Psoas muscle (tissue), 8 donors: ENCODE data around the gene LMCD1. TPM values are rescaled to one million over a fixed set of nuclear protein-coding genes. Genes with fewer than 3 reads are reported as not detected.
A peak's percentile ranks its signal among the peaks of the same experiment; 100 is the strongest.

Source experiments
- ATAC-seq, 4 donors: fragments of 200-7000 bp; cut with Tn5 transposase; one replicate each; pipeline ENCODE4 v1.9.1; 2020; ENCODE audit warnings: moderate library complexity in 3 of 4, mild to moderate bottlenecking in 2 of 4
- DNase-seq, 2 donors: peaks; one replicate each; pipeline ENCODE4 v3.0.0-alpha.2; 2020
- H3K27ac ChIP-seq: fragments of 200-600 bp; one replicate; pipeline ENCODE4 v1.8.0; 2022
- H3K27me3 ChIP-seq, 3 donors: fragments of 200-600 bp in 1 of 3; one replicate each; pipeline versions ENCODE4 v1.6.1 to v1.8.0; 2013 to 2022; ENCODE audit warnings: low read length in 2 of 3, mild to moderate bottlenecking in 2 of 3, moderate library complexity in 1 of 3; ENCODE audit not compliant: insufficient read depth in 3 of 3
- H3K36me3 ChIP-seq, 2 donors: fragments of 200-600 bp in 1 of 2; one replicate each; pipeline versions ENCODE4 v1.6.1 to v1.8.0; 2013 to 2022; ENCODE audit warnings: low read depth in 1 of 2, mild to moderate bottlenecking in 1 of 2, moderate library complexity in 1 of 2; ENCODE audit not compliant: insufficient read depth in 1 of 2
- H3K4me1 ChIP-seq: fragments of 200-600 bp; one replicate; pipeline ENCODE4 v1.8.0; 2022
- H3K4me3 ChIP-seq: fragments of 200-600 bp; one replicate; pipeline ENCODE4 v1.8.0; 2022; ENCODE audit warnings: mild to moderate bottlenecking
- H3K9me3 ChIP-seq: fragments of 200-600 bp; one replicate; pipeline ENCODE4 v1.8.0; 2022
- CTCF ChIP-seq: fragments of 200-600 bp; IDR thresholded peaks from one replicate; pipeline ENCODE4 v1.8.0; 2022; ENCODE audit warnings: antibody characterized with exemption
- WGBS, 3 donors: extraction: QIAGEN DNeasy Blood & Tissue Kit; methylation state at CpG; one replicate each; pipeline versions ENCODE4 v1.1.6 to v1.1.7; 2013; 5-methylcytosine and 5-hydroxymethylcytosine counted together
- intact Hi-C, 2 donors: fragments of 100-400 bp; cut with DNase I; formaldehyde crosslinking; loops; one replicate each; pipeline versions ENCODE4 v1.11.0 to v1.14.2; 2022
- polyA plus RNA-seq, 3 donors: library from polyadenylated mRNA; stranded (reverse); fragments of 200-250 nt; gene quantifications; one replicate each; pipeline ENCODE4 v1.2.3, GENCODE V29; 2013
- total RNA-seq, 4 donors: library from RNA; stranded (reverse); fragmentation: NEBNext Ultra II Directional in 2 of 4; extraction: Animal tissue kit (Norgen Biotek cat#: 25700) in 2 of 4; gene quantifications; one replicate each; pipeline versions ENCODE4 v1.2.1 to v1.2.4, GENCODE V29; 2021 to 2023
- donor health status: healthy with polysubstance abuse.
- donor health status: DM: no; HTN: no; CAD: no; lungs with moderate emphysema.
- donor health status: Bipolar disorder and iron deficiency.
- donor health status: healthy.
- donor health status: DM: yes; HTN: yes; CAD: no.
- donor health status: DM: no; HTN: no; CAD: no.
- donor health status: DM: no; HTN: no; CAD: no.
- donor health status: DM: yes; HTN: yes; CAD: no.

Gene LMCD1
- total and polyA plus RNA-seq, 7 donors, result 83.0 to 1,120 (median 411) TPM

DNA sequence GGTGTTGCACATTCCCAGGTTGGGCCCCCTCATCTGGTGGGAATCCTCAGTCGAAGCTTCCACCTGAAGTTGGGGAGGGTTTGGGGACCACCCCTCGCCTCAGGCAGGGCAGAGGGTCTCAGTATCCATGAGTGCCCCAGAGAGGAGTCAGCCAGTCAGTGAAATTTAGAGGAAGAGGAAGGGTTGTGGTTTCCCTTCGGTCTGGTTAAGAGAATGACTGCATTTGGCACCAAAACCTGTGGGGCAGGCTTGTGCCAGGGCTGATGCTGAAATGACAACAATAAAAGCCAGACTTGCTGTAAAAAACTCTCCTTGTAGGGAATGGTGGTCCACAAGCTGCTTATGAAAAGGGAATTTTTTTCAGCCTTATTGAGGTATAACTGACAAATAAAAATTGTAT lies 22.6 kb downstream of the LMCD1 start:
- DNase-seq, result no peak
- Histone ChIP-seq H3K4me3 (no peak overlapping the region), H3K27ac (peak overlapping the region; percentile 71), H3K4me1 (peaks cover 57% of the 10 kb centered on the region), H3K36me3 (peaks cover 0 to 42% of the 10 kb centered on the region in 2 donors), H3K27me3 (no peaks in the 10 kb centered on the region), H3K9me3 (no peaks in the 10 kb centered on the region)
- ATAC-seq, result peak in 1 of 4 donors; percentile 6
- intact Hi-C loops, result no loop called here
- no peak for TF ChIP-seq CTCF
- 52 to 59% (median 59%) methylated on average over 3 of the region's 3 CpGs for WGBS, 3 donors

DNA sequence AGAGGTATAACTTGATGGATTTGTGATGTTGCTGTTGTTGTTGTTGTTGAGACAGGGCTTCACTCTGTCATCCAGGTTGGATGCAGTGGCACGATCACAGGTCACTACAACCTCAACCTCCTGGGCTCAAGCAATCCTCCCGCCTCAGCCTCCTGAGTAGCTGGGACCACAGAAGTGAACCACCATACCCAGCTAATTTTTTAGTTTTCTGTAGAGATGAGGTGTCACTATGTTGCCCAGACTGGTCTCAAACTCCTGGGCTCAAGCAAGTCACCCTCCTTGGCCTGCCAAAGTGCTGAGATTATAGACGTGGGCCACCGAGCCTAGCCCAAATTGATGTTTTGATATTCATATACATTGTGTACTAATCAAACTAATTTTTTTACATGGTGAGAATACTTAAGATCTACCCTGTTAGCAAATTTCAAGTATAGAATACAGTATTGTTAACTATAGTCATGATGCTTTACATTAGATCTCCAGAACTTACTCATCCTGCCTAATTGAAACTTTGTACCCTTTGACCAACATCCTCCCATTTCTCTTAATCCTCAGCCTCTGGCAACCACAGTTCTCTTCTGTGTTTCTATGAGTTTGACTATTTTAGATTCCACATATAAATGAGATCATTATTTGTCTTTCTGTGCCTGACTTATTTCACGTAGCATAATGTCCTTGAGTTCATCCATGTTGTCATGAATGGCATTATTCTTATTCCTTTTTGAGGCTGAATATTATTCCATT lies 23.2 kb downstream of the LMCD1 start:
- Histone ChIP-seq H3K27me3 (no peaks in the 10 kb centered on the region), H3K4me3 (no peak overlapping the region), H3K9me3 (no peaks in the 10 kb centered on the region), H3K27ac (peak overlapping the region; percentile 71), H3K36me3 (peaks cover 0 to 44% of the 10 kb centered on the region in 2 donors), H3K4me1 (peaks cover 57% of the 10 kb centered on the region)
- 62 to 87% (median 86%) methylated on average over 5 of the region's 5 CpGs for WGBS, 3 donors
- TF ChIP-seq CTCF, result no peak
- intact Hi-C loops, result no loop called here
- no peak for ATAC-seq
- no peak for DNase-seq

- intact Hi-C loops, result no loop called here
- no peak for ATAC-seq
- Histone ChIP-seq H3K9me3 (no peaks in the 10 kb centered on the region), H3K4me3 (no peak overlapping the region), H3K27ac (peak overlapping the region; percentile 71), H3K4me1 (peaks cover 57% of the 10 kb centered on the region), H3K27me3 (no peaks in the 10 kb centered on the region), H3K36me3 (peaks cover 0 to 54% of the 10 kb centered on the region in 2 donors)
- no peak for TF ChIP-seq CTCF
- 59 to 77% (median 74%) methylated on average over 3 of the region's 3 CpGs for WGBS, 3 donors
- no peak for DNase-seq
These were observed 24.3 kb downstream of the LMCD1 start for GRCh38 chr3:8525893-8526292.

DNA sequence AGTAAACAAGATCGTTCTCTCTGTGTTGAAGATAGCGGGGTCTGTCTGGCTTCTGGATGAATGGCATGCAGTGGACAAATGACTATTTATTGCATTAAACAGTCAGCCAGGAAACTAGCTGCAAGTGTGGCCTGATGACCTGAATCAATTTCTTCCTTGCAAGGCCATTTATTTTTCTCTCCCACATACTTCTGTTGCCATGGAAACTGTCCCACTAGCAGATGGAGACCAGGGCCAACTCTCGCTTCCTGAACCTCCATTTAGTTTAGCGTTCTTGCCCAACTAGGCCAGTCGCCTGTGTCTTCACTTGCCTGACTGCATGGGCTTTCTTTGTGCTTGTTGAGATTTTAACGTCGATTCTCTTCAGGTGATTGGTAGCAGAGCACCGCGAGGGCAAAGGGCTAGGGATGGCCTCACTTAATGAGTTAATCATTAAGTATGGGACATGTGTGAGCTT lies 27.6 kb downstream of the LMCD1 start:
- 47 to 56% (median 54%) methylated on average over 9 of the region's 9 CpGs for WGBS, 3 donors
- peaks cover 61% of the 10 kb centered on the region for H3K4me1 ChIP-seq
- no peaks in the 10 kb centered on the region for H3K9me3 ChIP-seq
- peak overlapping the region; percentile 62 for H3K27ac ChIP-seq
- H3K36me3 ChIP-seq, result peaks cover 5 to 65% of the 10 kb centered on the region in 2 donors
- H3K27me3 ChIP-seq, result no peaks in the 10 kb centered on the region
- peak in 2 of 4 donors; percentile 17 to 23 for ATAC-seq
- no peak for TF ChIP-seq CTCF
- intact Hi-C loops, result no loop called here
- peak in 1 of 2 donors; percentile 40 for DNase-seq
- H3K4me3 ChIP-seq, result no peak overlapping the region
